GM13977 (cell line): ENCODE results near the gene LRRC26.

ENCODE experiments used
- DNase-seq: peaks from one replicate; pipeline ENCODE4 v3.0.0; 2012; ENCODE audit warnings: low spot score
- CTCF ChIP-seq: IDR thresholded peaks from 2 replicates; pipeline ENCODE4 v1.5.1; 2012; ENCODE audit warnings: mild to moderate bottlenecking, control low read depth; ENCODE audit not compliant: insufficient read depth; ENCODE audit errors: extremely low read depth, missing control alignments
- in situ Hi-C: fragments of 300-500 bp; cut with MboI; formaldehyde crosslinking; loops from one replicate; pipeline ENCODE4 v1.12.0; 2022; ENCODE audit warnings: low sequenced_read_pairs, low pct_unique_long_range_greater_than_20kb, mixed read lengths, inconsistent platforms; ENCODE audit not compliant: unreplicated experiment

LRRC26 gene

GRCh38 chr9:137193771-137194170 is 23.9 kb upstream of the LRRC26 start:
- TF ChIP-seq CTCF, result no peak
- DNase-seq, result no peak
- in situ Hi-C loops, result no loop called here

GRCh38 chr9:137192859-137193258 is 23.0 kb upstream of the LRRC26 start:
- TF ChIP-seq CTCF, result no peak
- DNase-seq, result no peak
- in situ Hi-C loops, result no loop called here

- in situ Hi-C loops, result no loop called here
- TF ChIP-seq CTCF, result no peak
- no peak for DNase-seq
These were observed 22.6 kb upstream of the LRRC26 start for GRCh38 chr9:137192448-137192780.

GRCh38 chr9:137191691-137192447 is 22.0 kb upstream of the LRRC26 start:
- in situ Hi-C loops, result no loop called here
- DNase-seq, result no peak

GRCh38 chr9:137191245-137191644 is 21.4 kb upstream of the LRRC26 start:
- in situ Hi-C loops, result no loop called here
- no peak for TF ChIP-seq CTCF
- DNase-seq, result no peak

More at GRCh38 chr9:137191691-137192447, 22.0 kb upstream of the LRRC26 start:
- no peak for TF ChIP-seq CTCF

GRCh38 chr9:137190315-137190856 is 20.5 kb upstream of the LRRC26 start:
- in situ Hi-C loops, result no loop called here
- no peak for TF ChIP-seq CTCF
- DNase-seq, result no peak
